Forelimb muscle (tissue), 1 donor: Measurements from ENCODE around the gene LCE1F. TPM values are rescaled to one million over a fixed set of nuclear protein-coding genes. Genes with fewer than 3 reads are reported as not detected.

Experiments
- DNase-seq: peaks from one replicate; pipeline ENCODE4 v3.0.0-alpha.2; 2013; ENCODE audit warnings: low read depth
- polyA plus RNA-seq: library from polyadenylated mRNA; unstranded; fragments of 120-200 nt; gene quantifications from one replicate; pipeline ENCODE4 v1.2.1, GENCODE V29; 2013; ENCODE audit not compliant: insufficient read length

Gene LCE1F
- polyA plus RNA-seq, 1 donor: not detected

GRCh38 chr1:152776361-152776760 lies 1.4 kb downstream of the LCE1F start:
- DNase-seq: no peak

GRCh38 chr1:152777510-152778137 lies 2.7 kb downstream of the LCE1F start:
- DNase-seq: no peak

GRCh38 chr1:152783095-152783494 lies 8.2 kb downstream of the LCE1F start:
- DNase-seq: no peak

GRCh38 chr1:152786077-152786476 lies 11.1 kb downstream of the LCE1F start, which contains the start of gene LCE1E:
Gene LCE1E, plus strand, starts transcription at chr1:152786257. Its CDS starts 1,043 bp downstream, at chr1:152787300.
- no peak for DNase-seq

DNA sequence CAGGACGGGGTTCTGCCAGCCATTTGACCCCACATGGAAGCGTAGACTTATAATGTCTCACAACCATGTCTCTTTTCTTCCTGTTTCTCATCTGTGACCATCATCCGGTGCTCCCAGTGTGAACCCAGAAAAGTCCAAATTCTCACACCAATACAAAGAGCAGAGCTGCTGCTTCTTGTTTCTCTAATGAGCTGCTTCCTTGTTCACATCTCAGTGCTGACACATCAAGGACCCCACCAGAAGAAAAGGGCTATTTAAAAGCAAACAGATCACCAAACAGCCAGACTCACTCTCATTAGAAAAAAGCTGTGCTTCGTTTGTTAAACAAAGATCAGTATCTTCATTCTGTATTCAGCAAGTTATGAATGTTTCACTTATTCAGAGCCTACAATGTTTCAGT lies 20.7 kb downstream of the LCE1F start:
- no peak for DNase-seq

DNA sequence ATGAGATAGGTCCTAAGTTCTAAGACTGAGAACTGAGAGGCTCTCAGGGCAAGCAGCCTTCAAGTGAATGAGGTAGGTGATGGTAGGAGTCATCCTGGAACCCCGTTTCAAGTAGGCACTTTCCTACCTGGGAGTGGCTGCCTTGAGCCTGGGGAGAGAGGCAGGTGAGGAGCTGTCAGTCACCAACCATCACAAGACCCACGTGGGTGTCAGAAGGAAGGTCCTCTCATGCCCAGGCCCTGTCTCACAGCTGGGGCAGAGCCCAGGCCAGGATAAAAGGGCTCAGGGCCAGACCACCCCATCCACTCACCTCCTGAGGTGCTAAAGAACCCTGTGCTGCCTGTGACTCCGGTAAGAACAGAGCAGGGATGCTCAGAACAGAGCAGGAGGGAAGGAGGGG lies 21.5 kb downstream of the LCE1F start, which contains the start of gene LCE1D:
TSS of gene LCE1D (plus strand) at position 301 of the 400 bp plus-strand sequence. CDS start 1,074 bp downstream, outside the sequence.
- DNase-seq: no peak

GRCh38 chr1:152801333-152801732 lies 26.4 kb downstream of the LCE1F start:
- DNase-seq: no peak

DNA sequence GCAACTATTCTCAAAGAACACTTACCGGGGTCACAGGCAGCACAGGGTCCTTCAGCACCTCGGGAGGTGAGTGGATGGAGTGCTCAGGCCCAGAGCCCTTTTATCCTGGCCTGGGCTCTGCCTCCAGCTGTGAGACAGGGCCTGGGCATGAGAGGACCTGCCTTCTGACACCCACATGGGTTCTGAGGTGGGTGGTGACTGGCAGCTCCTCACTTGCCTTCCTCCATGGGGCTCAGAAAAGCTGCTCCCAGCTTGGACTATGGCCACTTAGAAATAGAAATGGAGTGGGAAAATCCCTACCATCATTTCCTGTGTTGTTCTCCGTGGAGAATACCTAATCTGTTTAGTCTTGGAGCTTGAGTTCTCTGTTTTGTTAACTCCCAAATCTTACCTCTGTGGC lies 31.6 kb downstream of the LCE1F start, which contains the start of gene LCE1C:
TSS of gene LCE1C (minus strand) at position 76 of the 400 bp plus-strand sequence. CDS start 1,173 bp downstream, outside the sequence.
- DNase-seq: no peak

DNA sequence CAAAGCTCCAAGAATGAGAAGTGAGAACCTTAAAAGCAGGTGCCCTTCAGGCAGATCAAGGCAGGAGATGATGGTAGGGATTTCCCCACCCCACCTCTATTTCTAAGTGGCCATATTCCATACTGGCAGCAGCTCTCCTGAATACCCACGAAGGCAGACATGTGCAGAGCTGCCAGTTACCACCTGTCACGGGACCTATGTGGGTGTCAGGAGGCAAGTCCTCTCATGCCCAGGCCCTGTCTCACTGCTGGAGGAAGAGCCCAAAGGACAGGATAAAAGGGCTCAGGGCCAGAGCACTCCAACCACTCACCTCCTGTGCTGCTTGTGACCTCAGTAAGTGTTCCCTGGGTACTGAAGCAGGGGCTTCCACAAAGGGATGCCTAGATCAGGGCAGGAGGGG lies 36.1 kb downstream of the LCE1F start:
- no peak for DNase-seq

DNA sequence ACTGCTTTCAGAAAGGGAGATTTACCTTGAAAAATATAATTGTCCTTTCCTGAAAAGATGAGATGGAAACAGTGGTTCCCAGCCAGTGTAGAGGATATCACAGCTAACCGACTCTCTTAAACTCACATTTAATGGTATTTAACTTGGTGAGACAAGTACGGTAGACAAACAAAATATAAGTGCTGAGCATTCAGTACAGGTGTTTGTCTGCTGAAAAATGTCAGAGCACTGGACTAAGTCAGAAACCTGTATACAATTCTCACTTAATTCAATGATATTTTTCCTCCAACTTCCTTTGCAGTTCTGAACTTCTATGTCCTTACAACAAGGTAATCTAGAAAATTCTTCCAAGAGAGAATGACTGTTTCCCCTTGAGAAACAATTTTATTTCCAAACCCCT lies 36.7 kb downstream of the LCE1F start, which contains the start of gene LCE1B:
TSS of gene LCE1B (plus strand) at position 301 of the 400 bp plus-strand sequence. CDS start 476 bp downstream, outside the sequence.
- no peak for DNase-seq

- no peak for DNase-seq
These were observed 42.4 kb downstream of the LCE1F start for GRCh38 chr1:152817309-152817708.

DNA sequence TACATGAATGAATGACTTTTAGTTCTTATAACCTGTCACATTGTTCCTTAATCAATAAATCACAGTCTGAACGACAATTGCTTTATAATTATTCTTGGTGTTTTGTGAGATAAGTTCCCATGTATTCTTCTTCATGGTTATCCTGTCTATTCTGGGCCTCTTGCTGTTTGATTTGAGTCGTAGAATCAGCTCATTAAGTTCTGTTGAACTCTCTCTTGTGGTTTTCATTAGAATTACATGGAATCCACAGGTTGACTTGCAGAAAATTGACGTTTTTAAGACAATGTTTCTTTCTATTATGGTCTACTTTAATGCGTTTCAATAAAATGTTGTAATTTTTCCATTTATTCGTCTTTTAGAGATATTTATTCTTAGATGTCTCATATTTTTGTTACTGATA lies 48.4 kb downstream of the LCE1F start:
- DNase-seq: no peak

- DNase-seq: no peak
These were observed 50.0 kb downstream of the LCE1F start for GRCh38 chr1:152824964-152825363.

Other genes starting within 250 kb of the LCE1F start
- not detected for gene LCE3E, start 208.4 kb upstream of the LCE1F start, polyA plus RNA-seq
- gene LCE3D, start 194.6 kb upstream of the LCE1F start, polyA plus RNA-seq: not detected
- not detected for gene LCE3C, start 174.9 kb upstream of the LCE1F start, polyA plus RNA-seq
- gene LCE3B, start 161.3 kb upstream of the LCE1F start, polyA plus RNA-seq: not detected
- not detected for gene LCE3A, start 152.0 kb upstream of the LCE1F start, polyA plus RNA-seq
- gene LCE2D, start 111.8 kb upstream of the LCE1F start, polyA plus RNA-seq: not detected
- not detected for gene LCE2C, start 99.9 kb upstream of the LCE1F start, polyA plus RNA-seq
- gene LCE2B, start 89.0 kb upstream of the LCE1F start, polyA plus RNA-seq: not detected
- not detected for gene LCE2A, start 76.8 kb upstream of the LCE1F start, polyA plus RNA-seq
- not detected for gene LCE4A, start 67.0 kb upstream of the LCE1F start, polyA plus RNA-seq
- not detected for gene KPRP, start 17.1 kb upstream of the LCE1F start, polyA plus RNA-seq
- not detected for gene LCE1E, start 11.1 kb downstream of the LCE1F start, polyA plus RNA-seq
- not detected for gene LCE1D, start 21.6 kb downstream of the LCE1F start, polyA plus RNA-seq
- gene LCE1C, start 31.5 kb downstream of the LCE1F start, polyA plus RNA-seq: not detected
- not detected for gene LCE1B, start 36.8 kb downstream of the LCE1F start, polyA plus RNA-seq
- not detected for gene LCE1A, start 52.3 kb downstream of the LCE1F start, polyA plus RNA-seq
- not detected for gene LCE6A, start 67.7 kb downstream of the LCE1F start, polyA plus RNA-seq
- gene LCE7A, start 84.9 kb downstream of the LCE1F start, polyA plus RNA-seq: not detected
- not detected for gene SMCP, start 103.2 kb downstream of the LCE1F start, polyA plus RNA-seq
- gene IVL, start 133.4 kb downstream of the LCE1F start, polyA plus RNA-seq: not detected
- gene SPRR5, start 172.1 kb downstream of the LCE1F start, polyA plus RNA-seq: not detected
- gene SPRR4, start 195.5 kb downstream of the LCE1F start, polyA plus RNA-seq: not detected
- gene SPRR1A, start 208.9 kb downstream of the LCE1F start, polyA plus RNA-seq: not detected
- gene SPRR3, start 226.6 kb downstream of the LCE1F start, polyA plus RNA-seq: not detected